Measurements from ENCODE around the gene PLEKHD1. TPM values are rescaled to one million over a fixed set of nuclear protein-coding genes. Genes with fewer than 3 reads are reported as not detected.

Gene PLEKHD1
- polyA plus RNA-seq, 4 donors, result 4.3 to 6.1 (median 5.2) TPM

DNA sequence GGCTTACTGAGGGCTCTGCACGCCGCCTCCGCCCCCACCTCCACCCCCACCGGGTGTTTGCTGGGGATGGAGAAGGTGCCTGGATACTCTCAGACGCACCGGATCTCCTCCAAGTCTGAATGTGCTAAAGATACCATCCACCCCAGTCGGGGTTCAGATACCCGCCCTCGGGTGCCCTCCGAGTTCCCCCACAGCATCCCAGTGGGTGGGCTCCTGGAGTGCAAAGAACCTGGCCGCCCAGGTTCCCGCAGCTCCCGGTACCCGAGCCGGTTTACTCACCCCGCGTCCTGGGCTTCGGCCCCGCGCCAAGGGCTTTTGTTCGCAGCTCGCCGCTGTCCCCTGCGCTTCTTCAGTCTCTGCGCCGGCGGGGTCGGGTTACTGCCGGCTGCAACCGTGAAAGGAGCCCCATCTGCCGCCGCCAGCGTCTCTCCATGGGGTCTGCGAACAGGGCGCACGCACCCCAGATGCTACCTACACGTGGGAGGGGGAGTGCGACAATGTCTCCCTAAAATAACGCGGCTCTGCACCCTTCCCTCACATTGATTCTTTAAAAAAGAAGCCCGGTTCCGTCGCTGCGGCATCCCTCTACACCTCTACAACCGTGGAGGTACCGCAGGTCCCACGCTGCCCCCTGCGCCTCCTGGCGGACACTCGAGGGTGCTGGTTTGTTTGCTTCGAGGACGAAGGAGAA is 89.9 kb downstream of the PLEKHD1 start, which contains the start of gene CCDC177:
CCDC177 (minus strand) TSS at position 609 of the 691 bp plus-strand sequence. CDS start 1,249 bp downstream, outside the sequence.
- DNase-seq (ENCODE audit: low read depth in 4 of 4, low spot score in 3 of 4), result peak in 1 of 4 donors; percentile 69

DNA sequence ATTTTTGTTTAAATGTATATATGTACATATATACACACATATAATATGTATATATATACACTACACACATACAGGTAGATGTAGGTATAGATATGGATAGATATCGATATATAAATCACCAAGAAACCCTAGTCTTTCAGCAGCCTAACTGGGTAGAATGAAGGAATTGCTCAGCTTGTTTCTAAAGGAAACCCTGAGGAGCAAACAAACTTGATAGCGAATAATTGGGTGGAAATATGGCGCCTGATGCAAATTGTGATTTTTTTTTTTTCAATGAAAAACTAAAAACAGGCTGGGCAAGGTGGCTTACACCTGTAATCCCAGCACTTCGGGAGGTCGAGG is 90.4 kb downstream of the PLEKHD1 start:
- no peak for DNase-seq (ENCODE audit: low read depth in 4 of 4, low spot score in 3 of 4)

DNA sequence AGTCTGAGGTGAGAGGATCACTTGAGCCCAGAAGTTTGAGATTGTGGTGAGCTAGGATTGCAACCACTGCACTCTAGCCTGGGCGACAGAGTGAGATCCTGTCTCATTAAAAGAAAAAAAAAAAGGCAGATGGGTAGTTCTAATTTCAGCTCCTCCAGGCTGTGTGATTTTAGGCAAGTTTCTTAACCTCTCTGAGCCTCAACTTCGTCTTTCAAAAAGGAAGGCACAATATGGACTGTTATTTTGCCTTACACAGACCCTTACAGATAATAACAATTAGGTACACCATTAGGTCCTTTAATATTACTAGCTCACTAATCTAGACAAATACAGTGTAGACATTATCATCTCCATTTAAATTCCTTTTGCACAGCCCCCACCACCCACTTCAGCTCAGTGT is 94.9 kb downstream of the PLEKHD1 start:
- no peak for DNase-seq (ENCODE audit: low read depth in 4 of 4, low spot score in 3 of 4)

DNA sequence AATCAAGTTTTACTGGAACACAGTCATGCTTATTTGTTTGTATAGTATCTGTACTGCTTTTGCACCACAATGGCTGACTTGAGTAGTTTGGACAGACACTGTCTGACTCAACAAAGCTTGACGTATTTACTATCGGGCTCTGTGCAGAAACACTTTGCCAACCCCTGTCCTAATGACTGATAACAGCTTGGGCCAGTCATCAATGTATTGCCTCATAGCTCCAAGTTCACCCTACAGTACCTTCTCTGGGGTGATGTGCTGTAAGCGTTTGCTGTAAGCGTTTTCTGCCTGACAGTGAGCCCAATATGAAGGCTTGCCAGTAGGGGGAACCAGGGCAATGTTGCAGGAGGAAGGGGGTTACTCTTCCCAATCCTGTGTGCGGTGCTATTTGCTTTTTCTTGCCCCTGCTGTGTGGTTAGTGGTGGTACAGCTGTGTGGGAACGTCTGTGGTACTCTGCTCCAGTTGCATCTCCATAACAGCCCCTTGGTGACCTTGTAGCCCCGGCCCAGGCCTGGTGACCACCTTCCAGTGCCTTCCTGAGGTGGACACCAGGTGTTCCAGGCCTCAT is 95.6 kb downstream of the PLEKHD1 start:
- DNase-seq (ENCODE audit: low read depth in 4 of 4, low spot score in 3 of 4), result no peak

Other genes with a start within 250 kb of the PLEKHD1 start
- 1 to 10 TPM; 2.9 to 4.7 (median 3.7) TPM for gene GALNT16, start 224.6 kb upstream of the PLEKHD1 start, polyA plus RNA-seq (ENCODE audit: insufficient read length in 4 of 4)
- gene ERH, start 86.4 kb upstream of the PLEKHD1 start, polyA plus RNA-seq (ENCODE audit: insufficient read length in 4 of 4), result 100 to 1,000 TPM; 300 to 387 (median 351) TPM
- gene SLC39A9, start 86.0 kb upstream of the PLEKHD1 start, polyA plus RNA-seq (ENCODE audit: insufficient read length in 4 of 4), result 10 to 100 TPM; 79.0 to 89.3 (median 86.3) TPM
- under 1 TPM in 3 of 4 donors, not detected in 1; 0.06 to 0.13 (median 0.07) TPM for gene CCDC177, start 90.1 kb downstream of the PLEKHD1 start, polyA plus RNA-seq (ENCODE audit: insufficient read length in 4 of 4)
- gene SUSD6, start 126.9 kb downstream of the PLEKHD1 start, polyA plus RNA-seq (ENCODE audit: insufficient read length in 4 of 4), result 10 to 100 TPM; 19.6 to 23.3 (median 21.7) TPM

Data from right renal pelvis (tissue), 4 donors.